Dedifferentiated amniotic fluid mesenchymal stem cell (primary cell): ENCODE measurements around the gene ALX4.

ENCODE experiments used
- DNase-seq: peaks from one replicate; pipeline ENCODE4 v3.0.0-alpha.2; 2016; ENCODE audit errors: extremely low spot score

Gene ALX4

GRCh38 chr11:44335052-44335760 lies 25.3 kb upstream of the ALX4 start:
- no peak for DNase-seq

DNA sequence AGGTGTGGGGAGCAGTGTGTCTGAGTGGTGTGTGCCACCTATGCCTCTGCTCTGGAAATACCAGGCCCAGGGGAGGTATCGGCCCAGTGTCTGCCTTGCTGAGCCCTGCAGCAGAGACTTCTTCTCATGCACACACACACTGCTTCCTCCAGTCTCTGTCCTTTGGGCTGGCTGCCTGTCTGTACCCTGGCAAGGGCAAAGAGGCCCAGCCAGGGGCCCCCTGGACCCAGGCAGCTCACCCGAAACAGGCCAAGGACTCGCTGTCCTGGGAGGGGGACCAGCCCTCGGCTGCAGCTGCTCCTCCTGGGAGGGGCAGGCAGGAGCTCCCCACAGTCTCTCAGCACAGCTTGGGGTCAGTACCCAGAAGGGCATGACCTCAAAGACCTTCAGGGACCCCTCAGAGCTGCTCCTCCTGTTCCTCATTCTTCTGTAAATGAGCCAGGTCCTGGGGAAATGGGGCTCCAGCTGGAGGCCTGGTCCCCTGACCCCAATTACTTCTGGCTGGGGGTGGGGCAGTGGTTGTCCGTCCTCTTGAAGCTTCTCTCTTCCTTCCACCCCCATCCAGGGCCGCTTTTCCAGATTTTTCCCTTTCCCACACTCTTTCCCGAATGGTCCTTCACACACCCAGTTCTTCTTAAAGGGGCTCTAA lies 24.5 kb upstream of the ALX4 start:
- no peak for DNase-seq

DNA sequence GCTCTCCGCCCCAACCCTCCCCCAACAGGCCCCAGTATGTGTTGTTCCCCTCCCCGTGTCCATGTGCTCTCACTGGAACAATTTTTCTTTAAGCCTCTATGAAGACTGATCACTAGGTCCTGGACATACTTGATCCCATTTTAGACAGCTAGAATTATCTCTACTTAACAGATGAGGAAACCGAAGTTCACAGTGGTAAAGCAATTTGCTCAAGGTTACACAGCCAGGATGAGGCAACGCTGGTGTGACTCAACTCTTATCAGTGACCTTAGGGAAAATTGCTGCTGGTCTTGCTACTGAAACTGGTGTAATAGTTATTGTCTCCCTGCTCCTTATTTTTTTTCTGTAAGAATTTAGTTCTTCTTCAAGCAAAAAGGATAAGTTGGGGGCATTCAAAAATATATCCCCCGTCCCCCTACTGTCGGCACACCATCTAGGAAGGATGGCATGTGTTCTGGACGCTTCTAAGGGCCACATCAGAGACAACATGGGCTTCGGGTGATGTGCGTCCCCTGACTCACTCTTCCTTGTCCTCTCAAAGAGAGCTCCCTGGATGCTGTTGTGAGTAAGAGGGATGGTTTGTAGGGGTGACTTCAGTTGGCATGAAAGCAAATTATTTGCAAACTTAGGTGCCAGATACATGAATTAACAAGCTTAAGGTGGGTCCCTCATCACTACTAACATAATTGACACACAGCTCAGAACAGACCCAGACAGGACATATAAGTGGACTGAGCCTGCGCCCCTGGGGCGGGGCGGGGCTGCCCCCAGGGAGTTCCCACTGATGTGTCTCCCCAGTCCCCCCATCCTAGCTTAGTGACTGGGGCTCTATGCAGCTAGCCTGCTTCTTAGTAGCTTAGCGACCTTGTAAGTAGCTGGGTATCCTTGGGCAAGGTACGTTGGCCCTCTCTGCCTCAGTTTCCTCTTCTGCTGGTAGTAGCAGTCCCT lies 23.6 kb upstream of the ALX4 start:
- no peak for DNase-seq

DNA sequence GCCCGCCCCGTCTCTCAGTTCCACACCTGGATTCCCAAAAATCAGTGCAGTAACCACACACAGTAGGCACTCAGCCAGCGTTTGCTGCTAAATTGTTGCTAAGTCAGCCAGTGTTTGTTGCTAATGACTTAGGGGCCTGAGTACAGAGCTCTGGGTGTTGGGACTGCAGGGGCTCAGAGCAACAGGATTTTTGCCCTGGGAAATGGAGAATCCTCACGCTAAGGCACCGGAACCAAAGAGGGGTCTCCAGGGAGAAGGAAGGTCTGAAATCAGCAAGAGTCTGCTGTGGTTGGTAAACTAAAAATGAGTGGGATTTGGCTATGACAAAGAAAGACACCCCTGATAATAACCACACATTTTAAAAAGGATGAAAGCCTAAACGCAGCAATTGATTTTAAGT lies 22.7 kb upstream of the ALX4 start:
- no peak for DNase-seq

GRCh38 chr11:44329472-44330230 lies 19.7 kb upstream of the ALX4 start:
- DNase-seq, result no peak

- DNase-seq, result no peak
Measured at GRCh38 chr11:44328138-44328660, 18.3 kb upstream of the ALX4 start.

- no peak for DNase-seq
Measured at GRCh38 chr11:44327730-44328129, 17.8 kb upstream of the ALX4 start.

GRCh38 chr11:44326615-44327475 lies 16.9 kb upstream of the ALX4 start:
- no peak for DNase-seq

DNA sequence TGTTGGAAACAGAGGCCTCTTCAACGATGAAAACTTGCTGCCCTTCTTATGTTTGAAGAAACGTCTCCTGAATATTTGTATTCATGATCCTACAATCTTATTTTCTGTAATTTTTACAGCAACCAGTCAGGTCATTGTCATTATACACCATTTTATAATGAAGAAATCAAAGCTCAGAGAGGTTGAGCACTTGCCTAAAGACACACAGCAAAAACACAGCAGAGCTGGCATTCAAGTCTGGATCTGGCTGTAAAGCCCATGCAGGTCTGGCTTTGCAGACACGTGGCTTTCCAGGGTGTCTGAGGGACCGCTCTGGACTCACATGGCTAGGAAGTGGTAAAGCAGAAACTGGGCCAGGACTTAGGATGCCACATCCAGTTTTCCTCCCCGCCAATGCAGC lies 15.8 kb upstream of the ALX4 start:
- no peak for DNase-seq

GRCh38 chr11:44324749-44325525 lies 15.0 kb upstream of the ALX4 start:
- DNase-seq, result no peak

- DNase-seq, result no peak
Measured at GRCh38 chr11:44324222-44324621, 14.3 kb upstream of the ALX4 start.

- no peak for DNase-seq
Measured at GRCh38 chr11:44322243-44322642, 12.3 kb upstream of the ALX4 start.

GRCh38 chr11:44321059-44321458 lies 11.1 kb upstream of the ALX4 start:
- no peak for DNase-seq

DNA sequence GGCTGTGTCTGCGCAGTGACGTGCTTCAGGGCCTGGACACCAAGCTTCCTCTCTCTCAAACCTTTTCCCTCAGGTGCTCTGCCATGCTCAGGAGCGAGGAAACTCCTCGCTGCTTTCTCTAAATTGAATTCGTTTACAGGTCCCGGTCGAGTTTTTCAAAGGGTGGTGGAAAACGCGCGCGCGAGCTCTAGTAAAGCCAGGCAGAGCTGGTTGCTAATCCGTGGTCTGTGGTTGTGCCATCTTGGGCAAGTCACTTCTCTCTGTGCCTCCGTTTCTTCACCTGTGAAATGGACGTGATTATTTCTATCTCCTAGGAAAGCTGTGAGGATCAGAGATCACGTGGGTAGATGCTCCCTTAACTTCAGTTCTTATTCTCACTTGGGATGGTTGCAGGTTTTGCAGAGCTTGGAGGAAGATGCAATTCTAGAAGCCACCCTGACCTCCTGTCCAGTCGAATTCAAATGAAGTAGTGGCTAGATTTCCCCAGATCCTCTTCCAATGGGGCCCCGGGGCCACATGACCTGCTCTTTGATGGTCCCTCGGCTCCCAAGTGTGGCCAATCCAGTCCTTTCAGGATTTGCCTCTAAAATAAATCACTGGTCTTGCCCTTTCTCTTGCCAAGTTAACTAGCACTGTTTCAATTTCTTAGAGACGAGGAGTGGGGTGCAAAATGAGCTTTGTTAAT lies 10.5 kb upstream of the ALX4 start:
- DNase-seq, result no peak

DNA sequence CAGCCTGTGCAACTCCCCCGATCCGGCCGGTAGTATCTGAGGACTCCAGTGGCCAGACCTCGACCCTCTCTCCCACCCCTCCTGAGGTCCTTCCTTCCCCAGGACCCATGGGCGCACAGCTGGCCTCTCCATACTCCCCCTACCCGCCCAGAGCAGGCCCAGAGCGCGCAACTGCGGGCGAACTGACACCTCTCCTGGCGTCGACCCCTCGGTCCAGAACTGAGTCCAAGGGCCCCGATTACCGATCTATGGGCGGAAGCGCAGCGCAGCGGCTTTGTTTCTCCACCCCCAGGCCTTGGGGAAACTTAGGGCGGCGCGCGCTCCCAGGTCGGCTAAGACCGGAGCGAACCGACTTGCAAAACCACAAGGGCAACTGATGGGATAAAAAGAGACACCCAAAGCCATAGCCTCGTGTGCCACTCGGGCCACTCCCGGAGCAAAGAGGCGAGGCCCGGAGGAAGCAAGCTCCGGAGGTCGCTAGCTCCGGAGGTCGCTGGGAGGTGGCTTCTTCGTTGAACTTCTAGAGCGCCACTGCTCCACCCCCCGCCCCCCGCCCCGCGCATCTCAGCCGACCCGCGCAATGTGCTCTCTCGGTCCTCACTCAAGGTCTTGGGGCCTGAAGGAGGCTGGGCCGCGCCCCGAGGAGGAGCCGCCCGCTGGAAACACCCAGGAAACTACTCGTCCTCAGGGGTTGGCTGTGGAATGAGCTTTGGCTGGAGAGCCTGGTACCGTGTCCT lies 9.8 kb upstream of the ALX4 start:
- DNase-seq, result no peak

GRCh38 chr11:44319170-44319551 lies 9.2 kb upstream of the ALX4 start:
- DNase-seq, result no peak

DNA sequence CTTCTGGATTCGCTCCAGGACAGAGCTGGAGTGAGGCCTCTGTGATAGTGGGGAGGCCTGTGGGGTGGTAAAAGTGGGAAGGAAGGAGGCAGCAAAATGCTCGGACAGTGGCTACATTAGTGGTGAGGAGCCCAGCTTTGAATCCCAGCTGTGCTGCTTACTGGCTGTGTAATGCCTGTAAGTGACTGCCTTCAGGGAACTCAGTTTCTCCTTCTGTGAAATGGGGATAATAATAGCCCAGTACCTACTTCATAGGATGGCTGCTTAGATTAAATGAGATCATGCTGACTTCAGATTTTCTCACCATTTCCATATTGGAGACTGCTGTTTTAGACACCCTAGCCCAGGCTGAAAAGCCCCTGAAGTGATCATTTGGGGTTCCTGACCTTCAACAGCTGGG lies 8.4 kb upstream of the ALX4 start:
- DNase-seq, result no peak

- no peak for DNase-seq
Measured at GRCh38 chr11:44316659-44317240, 6.8 kb upstream of the ALX4 start.
